ENCODE data around the gene RNASE2. TPM values are rescaled to one million over a fixed set of nuclear protein-coding genes. Genes with fewer than 3 reads are reported as not detected.

Gene RNASE2
- polyA plus RNA-seq, 3 donors: 100 to 483 (median 307) TPM

- Histone ChIP-seq H3K27ac (ENCODE audit: low read depth in 1 of 2, low read length in 2 of 2) (no peak overlapping the region), H2AFZ (ENCODE audit: insufficient read depth, low read depth, low read length, poor library complexity, severe bottlenecking) (no peak overlapping the region), H3K4me2 (replicated peaks; ENCODE audit: extremely low read depth, low read length, poor library complexity, severe bottlenecking) (no peak overlapping the region), H3K36me3 (replicated peaks in 1 of 2; ENCODE audit: control insufficient read depth in 1 of 2, insufficient read depth in 2 of 2, low read length in 2 of 2) (peaks cover 46 to 51% of the 10 kb centered on the region in 2 donors), H3K4me1 (ENCODE audit: control insufficient read depth in 1 of 2, insufficient read depth in 2 of 2, low read length in 2 of 2) (no peaks in the 10 kb centered on the region), H3K27me3 (ENCODE audit: control insufficient read depth in 2 of 2, insufficient read depth in 2 of 2, low read length in 2 of 2) (no peaks in the 10 kb centered on the region), H4K20me1 (ENCODE audit: insufficient read depth, low read length) (no peaks in the 10 kb centered on the region), H3K9me3 (replicated peaks in 1 of 2; ENCODE audit: control insufficient read depth in 1 of 2, insufficient read depth in 1 of 2, low read length in 2 of 2) (no peaks in the 10 kb centered on the region), H3K4me3 (replicated peaks in 1 of 3; ENCODE audit: low read depth in 2 of 3, low read length in 3 of 3) (no peak overlapping the region), H3K9ac (ENCODE audit: insufficient read depth, low read length, poor library complexity, severe bottlenecking) (no peak overlapping the region), H3K79me2 (ENCODE audit: insufficient read depth, low read length) (no peaks in the 10 kb centered on the region)
- Mint-ChIP-seq H3K4me1 (no peaks in the 10 kb centered on the region), H3K27me3 (ENCODE audit: low read depth in 3 of 3) (peaks cover 0 to 3% (median 0%) of the 10 kb centered on the region in 3 donors), H3K27ac (no peak overlapping the region), H3K36me3 (peaks cover 44 to 52% of the 10 kb centered on the region in 2 donors), H3K9me3 (peaks cover 0 to 1% (median 0%) of the 10 kb centered on the region in 7 donors), H3K4me3 (no peak overlapping the region)
- intact Hi-C loops (cut with micrococcal nuclease): no loop called here
- no peak for DNase-seq
- no peak for TF ChIP-seq CTCF (IDR thresholded peaks at IDR 0.05)
- 88% methylated on average over 3 of the region's 6 CpGs for WGBS (ENCODE audit: insufficient coverage)
Observed at GRCh38 chr14:20997564-20997963, 42.3 kb downstream of the RNASE2 start.

DNA sequence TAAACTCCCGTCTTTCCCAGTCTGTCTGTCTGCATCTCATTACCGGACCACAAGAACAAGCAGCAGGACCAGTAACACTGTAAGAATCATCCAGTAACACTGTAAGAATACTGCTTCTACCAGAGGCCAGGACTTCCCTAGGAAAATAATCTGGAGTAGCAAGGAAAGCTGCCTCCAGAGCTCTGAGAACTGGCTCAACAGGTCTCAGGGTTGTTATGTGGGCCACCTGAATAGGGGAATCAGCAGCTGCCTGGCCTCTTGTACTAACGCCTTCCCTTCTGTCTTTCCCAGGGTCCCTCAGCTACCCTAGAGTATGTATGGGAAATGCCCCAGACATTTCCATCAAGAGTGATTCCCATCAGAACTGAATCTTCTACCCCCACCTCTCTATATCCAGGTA is 42.9 kb downstream of the RNASE2 start:
- Mint-ChIP-seq H3K9me3 (peaks cover 0 to 1% (median 0%) of the 10 kb centered on the region in 7 donors), H3K4me1 (no peaks in the 10 kb centered on the region), H3K27ac (peak overlapping the region in 1 of 7 donors; percentile 24), H3K36me3 (peaks cover 39 to 46% of the 10 kb centered on the region in 2 donors), H3K27me3 (ENCODE audit: low read depth in 3 of 3) (peaks cover 0 to 3% (median 0%) of the 10 kb centered on the region in 3 donors), H3K4me3 (no peak overlapping the region)
- no peak for DNase-seq
- H3K4me3 ChIP-seq (replicated peaks in 1 of 3; ENCODE audit: low read depth in 2 of 3, low read length in 3 of 3): no peak overlapping the region
- no peak overlapping the region for H3K9ac ChIP-seq (ENCODE audit: insufficient read depth, low read length, poor library complexity, severe bottlenecking)
- no peaks in the 10 kb centered on the region for H3K4me1 ChIP-seq (ENCODE audit: control insufficient read depth in 1 of 2, insufficient read depth in 2 of 2, low read length in 2 of 2)
- H3K36me3 ChIP-seq (replicated peaks in 1 of 2; ENCODE audit: control insufficient read depth in 1 of 2, insufficient read depth in 2 of 2, low read length in 2 of 2): peaks cover 41 to 45% of the 10 kb centered on the region in 2 donors
- no peak overlapping the region for H3K27ac ChIP-seq (ENCODE audit: low read depth in 1 of 2, low read length in 2 of 2)
- intact Hi-C loops (cut with micrococcal nuclease): no loop called here
- H3K79me2 ChIP-seq (ENCODE audit: insufficient read depth, low read length): no peaks in the 10 kb centered on the region
- H4K20me1 ChIP-seq (ENCODE audit: insufficient read depth, low read length): no peaks in the 10 kb centered on the region
- H3K27me3 ChIP-seq (ENCODE audit: control insufficient read depth in 2 of 2, insufficient read depth in 2 of 2, low read length in 2 of 2): no peaks in the 10 kb centered on the region
- no peak for TF ChIP-seq CTCF (IDR thresholded peaks at IDR 0.05)
- 100% methylated on average over 2 of the region's 3 CpGs for WGBS (ENCODE audit: insufficient coverage)
- no peak overlapping the region for H2AFZ ChIP-seq (ENCODE audit: insufficient read depth, low read depth, low read length, poor library complexity, severe bottlenecking)
- no peak overlapping the region for H3K4me2 ChIP-seq (replicated peaks; ENCODE audit: extremely low read depth, low read length, poor library complexity, severe bottlenecking)
- H3K9me3 ChIP-seq (replicated peaks in 1 of 2; ENCODE audit: control insufficient read depth in 1 of 2, insufficient read depth in 1 of 2, low read length in 2 of 2): no peaks in the 10 kb centered on the region

Data from CD14-positive monocyte (primary cell).